AG10803 (cell line): ENCODE data around the gene CFAP410.

Experiments
- DNase-seq: peaks from one replicate; pipeline ENCODE4 v3.0.0; 2010; ENCODE audit warnings: low read depth
- H3K4me3 ChIP-seq: 2 replicates; pipeline ENCODE4 v1.5.1; 2011; ENCODE audit warnings: mild to moderate bottlenecking, low read length, control low read depth
- CTCF ChIP-seq: conservative IDR thresholded peaks from 2 replicates; pipeline ENCODE4 v1.5.1; 2011; ENCODE audit warnings: mild to moderate bottlenecking, low read length, control low read depth, inconsistent platforms

The CFAP410 gene

GRCh38 chr21:44379991-44380865 is 41.0 kb upstream of the CFAP410 start:
- no peak for TF ChIP-seq CTCF
- H3K4me3 ChIP-seq, result no peak overlapping the region
- no peak for DNase-seq

GRCh38 chr21:44379515-44379848 is 40.3 kb upstream of the CFAP410 start:
- no peak for DNase-seq
- H3K4me3 ChIP-seq, result no peak overlapping the region
- no peak for TF ChIP-seq CTCF

GRCh38 chr21:44378646-44379514 is 39.7 kb upstream of the CFAP410 start:
- H3K4me3 ChIP-seq, result no peak overlapping the region
- TF ChIP-seq CTCF, result no peak
- DNase-seq, result no peak

GRCh38 chr21:44377922-44378645 is 38.9 kb upstream of the CFAP410 start:
- no peak overlapping the region for H3K4me3 ChIP-seq
- DNase-seq, result no peak
- TF ChIP-seq CTCF, result no peak

GRCh38 chr21:44377201-44377921 is 38.2 kb upstream of the CFAP410 start:
- H3K4me3 ChIP-seq, result no peak overlapping the region
- no peak for DNase-seq
- TF ChIP-seq CTCF, result no peak

GRCh38 chr21:44376606-44377005 is 37.4 kb upstream of the CFAP410 start:
- no peak for TF ChIP-seq CTCF
- no peak for DNase-seq
- H3K4me3 ChIP-seq, result no peak overlapping the region
